T follicular helper cell (primary cell): ENCODE results near the gene GALNT18.
"Not testable (repeated sequence)": the region's sequence is repeated elsewhere in the genome, so short reads cannot be mapped to it uniquely, and the experiment has no call there.

Experiments used
- DNase-seq: peaks from one replicate; pipeline ENCODE4 v3.0.0-alpha.2; 2020; ENCODE audit warnings: low read depth

GALNT18 gene

GRCh38 chr11:11387622-11388305, 234.0 kb downstream of the GALNT18 start:
- no peak for DNase-seq

- no peak for DNase-seq
Observed at GRCh38 chr11:11387207-11387606, 234.6 kb downstream of the GALNT18 start.

- DNase-seq, result no peak
Observed at GRCh38 chr11:11384829-11385228, 237.0 kb downstream of the GALNT18 start.

- no peak for DNase-seq
Observed at GRCh38 chr11:11383995-11384394, 237.8 kb downstream of the GALNT18 start.

GRCh38 chr11:11382858-11383532, 238.8 kb downstream of the GALNT18 start:
- DNase-seq, result no peak

GRCh38 chr11:11381471-11382105, 240.2 kb downstream of the GALNT18 start:
- no peak for DNase-seq

GRCh38 chr11:11380883-11381282, 240.9 kb downstream of the GALNT18 start:
- DNase-seq, result no peak

- no peak for DNase-seq
Observed at GRCh38 chr11:11380340-11380739, 241.5 kb downstream of the GALNT18 start.

GRCh38 chr11:11379661-11380060, 242.1 kb downstream of the GALNT18 start:
- DNase-seq, result no peak

GRCh38 chr11:11378184-11378940, 243.4 kb downstream of the GALNT18 start:
- no peak for DNase-seq

- DNase-seq, result no peak
Observed at GRCh38 chr11:11374358-11375148, 247.3 kb downstream of the GALNT18 start.

- no peak for DNase-seq
Observed at GRCh38 chr11:11373934-11374333, 247.9 kb downstream of the GALNT18 start.

GRCh38 chr11:11372461-11372860, 249.3 kb downstream of the GALNT18 start:
- DNase-seq, result no peak

GRCh38 chr11:11370962-11371303, 250.9 kb downstream of the GALNT18 start:
- no peak for DNase-seq

GRCh38 chr11:11370255-11370961, 251.4 kb downstream of the GALNT18 start:
- DNase-seq, result no peak

GRCh38 chr11:11366793-11367192, 255.0 kb downstream of the GALNT18 start:
- no peak for DNase-seq

- no peak for DNase-seq
Observed at GRCh38 chr11:11363674-11364073, 258.1 kb downstream of the GALNT18 start.

- DNase-seq, result no peak
Observed at GRCh38 chr11:11359611-11360010, 262.2 kb downstream of the GALNT18 start.

- DNase-seq, result no peak
Observed at GRCh38 chr11:11356842-11357241, 265.0 kb downstream of the GALNT18 start.

- DNase-seq, result not testable (repeated sequence)
Observed at GRCh38 chr11:11352878-11353277, 268.9 kb downstream of the GALNT18 start, which contains the start of gene CSNK2A3. CSNK2A3 (minus strand) TSS chr11:11353250; CDS start chr11:11353119, 131 bp downstream.

- not testable (repeated sequence) for DNase-seq
Observed at GRCh38 chr11:11351851-11352250, 270.0 kb downstream of the GALNT18 start.
